GM19099 (cell line): ENCODE results near the gene HTR3D.

Experiments
- POLR2A ChIP-seq: IDR thresholded peaks from 3 replicates; pipeline ENCODE4 v1.6.1; 2011; ENCODE audit warnings: low read depth; ENCODE audit not compliant: insufficient read length; ENCODE audit errors: extremely low read depth

The HTR3D gene

GRCh38 chr3:184011230-184011876 is 20.2 kb upstream of the HTR3D start:
- TF ChIP-seq POLR2A = no peak

GRCh38 chr3:184011937-184012889 is 19.3 kb upstream of the HTR3D start:
- no peak for TF ChIP-seq POLR2A

- no peak for TF ChIP-seq POLR2A
Observed at GRCh38 chr3:184015381-184016019, 16.0 kb upstream of the HTR3D start.

GRCh38 chr3:184016169-184016570 is 15.4 kb upstream of the HTR3D start:
- TF ChIP-seq POLR2A = no peak

- TF ChIP-seq POLR2A = no peak
Observed at GRCh38 chr3:184016811-184017671, 14.5 kb upstream of the HTR3D start.

- TF ChIP-seq POLR2A = peak; percentile 62
Observed at GRCh38 chr3:184017672-184018423, 13.7 kb upstream of the HTR3D start, which contains the start of gene ABCC5. Gene ABCC5 (minus strand): TSS chr3:184017884. CDS start chr3:184014392, 3,492 bp downstream.

GRCh38 chr3:184018424-184018973 is 13.0 kb upstream of the HTR3D start:
- no peak for TF ChIP-seq POLR2A

GRCh38 chr3:184022323-184022722 is 9.2 kb upstream of the HTR3D start:
- no peak for TF ChIP-seq POLR2A

GRCh38 chr3:184029443-184029842 is 2.1 kb upstream of the HTR3D start:
- no peak for TF ChIP-seq POLR2A

- no peak for TF ChIP-seq POLR2A
Observed at GRCh38 chr3:184030536-184030935, 1.0 kb upstream of the HTR3D start.

GRCh38 chr3:184037816-184038215 is 6.3 kb downstream of the HTR3D start:
- TF ChIP-seq POLR2A = no peak

GRCh38 chr3:184039414-184039813 is 7.9 kb downstream of the HTR3D start:
- no peak for TF ChIP-seq POLR2A

GRCh38 chr3:184040010-184040409 is 8.5 kb downstream of the HTR3D start:
- no peak for TF ChIP-seq POLR2A

- no peak for TF ChIP-seq POLR2A
Observed at GRCh38 chr3:184042617-184043016, 11.1 kb downstream of the HTR3D start.

- TF ChIP-seq POLR2A = no peak
Observed at GRCh38 chr3:184045995-184046394, 14.5 kb downstream of the HTR3D start.
